Vagina (tissue), 2 donors: ENCODE results near the gene HSPB2. TPM values are rescaled to one million over a fixed set of nuclear protein-coding genes. Genes with fewer than 3 reads are reported as not detected.
A peak's percentile ranks its signal among the peaks of the same experiment; 100 is the strongest.

ENCODE experiments used
- DNase-seq, 2 donors: peaks; one replicate each; pipeline ENCODE4 v3.0.0-alpha.2; 2017; ENCODE audit errors: extremely low spot score in 2 of 2
- H3K27ac ChIP-seq: fragments of 200-600 bp; sonication (generic); one replicate; pipeline ENCODE4 v1.5.1; 2019
- H3K27me3 ChIP-seq: fragments of 200-600 bp; sonication (generic); one replicate; pipeline ENCODE4 v1.5.1; 2019
- H3K36me3 ChIP-seq, 2 donors: fragments of 200-600 bp; sonication (generic); one replicate each; pipeline ENCODE4 v1.5.1; 2017 to 2019
- H3K4me1 ChIP-seq: fragments of 200-600 bp; sonication (generic); one replicate; pipeline ENCODE4 v1.5.1; 2019
- H3K4me3 ChIP-seq, 2 donors: fragments of 200-600 bp; sonication (generic); 1 replicate in 1 of 2; 2 replicates in 1 of 2; pipeline ENCODE4 v1.5.1; 2016 to 2019
- H3K9me3 ChIP-seq: fragments of 200-600 bp; sonication (generic); one replicate; pipeline ENCODE4 v1.5.1; 2019
- CTCF ChIP-seq, 3 experiments: fragments of 450-650 bp in 2 of 3; fragments of 200-600 bp in 1 of 3; sonication (generic) in 1 of 3; IDR thresholded peaks; one replicate each; pipeline ENCODE4 v1.5.1; 2017 to 2019; ENCODE audit warnings: antibody characterized with exemption in 3 of 3, mild to moderate bottlenecking in 2 of 3, moderate library complexity in 2 of 3
- POLR2A ChIP-seq, 2 donors: fragments of 450-650 bp; IDR thresholded peaks; one replicate each; pipeline ENCODE4 v1.6.1; 2017; ENCODE audit warnings: antibody characterized with exemption in 2 of 2, mild to moderate bottlenecking in 2 of 2, moderate library complexity in 2 of 2
- POLR2AphosphoS5 ChIP-seq, 2 donors: sonication (generic); formaldehyde crosslinking; IDR thresholded peaks; one replicate each; pipeline ENCODE4 v1.9.0; 2017; ENCODE audit warnings: antibody characterized with exemption in 2 of 2, mild to moderate bottlenecking in 2 of 2, low read depth in 1 of 2; ENCODE audit not compliant: insufficient read depth in 1 of 2
- intact Hi-C: fragments of 100-400 bp; cut with DNase I; formaldehyde crosslinking; loops from one replicate; pipeline ENCODE4 v1.15.1; 2023
- total RNA-seq: library from RNA; depleted of rRNA; stranded (reverse); fragments of >200 nt; gene quantifications from one replicate; pipeline ENCODE4 v1.2.3, GENCODE V29; 2016

Gene HSPB2
- total RNA-seq, 1 donor from 2014 or later, result not detected

GRCh38 chr11:111871693-111872161 is 40.8 kb upstream of the HSPB2 start:
- Histone ChIP-seq H3K36me3 (peaks cover 0 to 12% of the 10 kb centered on the region in 2 donors), H3K9me3 (no peaks in the 10 kb centered on the region), H3K27me3 (no peaks in the 10 kb centered on the region), H3K4me3 (peak overlapping the region; percentile 62 to 93), H3K27ac (peak overlapping the region; percentile 83), H3K4me1 (peaks cover 16% of the 10 kb centered on the region)
- TF ChIP-seq POLR2A (IDR thresholded peaks at IDR 0.05), result no peak
- no peak for TF ChIP-seq CTCF (IDR thresholded peaks at IDR 0.05)
- no peak for TF ChIP-seq POLR2AphosphoS5 (IDR thresholded peaks at IDR 0.05; ENCODE audit: insufficient read depth in 1 of 2, low read depth in 1 of 2)
- DNase-seq, result no peak
- intact Hi-C loops, result loop anchor here (10.0 kb wide), 2 partner anchors 53 to 103 kb away; no protein-coding TSS in a partner anchor

GRCh38 chr11:111878385-111878848 is 34.1 kb upstream of the HSPB2 start:
- Histone ChIP-seq H3K36me3 (no peaks in the 10 kb centered on the region), H3K4me3 (peak overlapping the region; percentile 59 to 72), H3K27ac (peak overlapping the region; percentile 94), H3K27me3 (no peaks in the 10 kb centered on the region), H3K4me1 (peaks cover 18% of the 10 kb centered on the region), H3K9me3 (no peaks in the 10 kb centered on the region)
- intact Hi-C loops, result loop anchor here (5.0 to 10.0 kb wide), 3 partner anchors 46 to 209 kb away; partner anchors contain the start of genes SDHD and TIMM8B
- no peak for DNase-seq
- no peak for TF ChIP-seq POLR2A (IDR thresholded peaks at IDR 0.05)
- TF ChIP-seq POLR2AphosphoS5 (IDR thresholded peaks at IDR 0.05; ENCODE audit: insufficient read depth in 1 of 2, low read depth in 1 of 2), result no peak
- no peak for TF ChIP-seq CTCF (IDR thresholded peaks at IDR 0.05)

GRCh38 chr11:111878849-111879636 is 33.5 kb upstream of the HSPB2 start, which contains the start of the genes CFAP68 and FDXACB1:
Gene CFAP68 (plus strand): TSS chr11:111879541. CDS start chr11:111879561, 20 bp downstream.
Gene FDXACB1 (minus strand): TSS chr11:111879165. CDS start chr11:111879132, 33 bp downstream.
- H3K9me3 ChIP-seq, result no peaks in the 10 kb centered on the region
- peak; percentile 92 to 98 (median 97) for TF ChIP-seq CTCF (IDR thresholded peaks at IDR 0.05)
- no peak for TF ChIP-seq POLR2A (IDR thresholded peaks at IDR 0.05)
- TF ChIP-seq POLR2AphosphoS5 (IDR thresholded peaks at IDR 0.05; ENCODE audit: insufficient read depth in 1 of 2, low read depth in 1 of 2), result peak; percentile 94 to 96
- peak within 1 kb of the TSS; percentile 94 for H3K27ac ChIP-seq
- intact Hi-C loops, result loop anchor here (5.0 to 10.0 kb wide), 3 partner anchors 46 to 208 kb away; partner anchors contain the start of genes SDHD and TIMM8B
- no peaks in the 10 kb centered on the region for H3K27me3 ChIP-seq
- peak within 1 kb of the TSS; percentile 59 to 72 for H3K4me3 ChIP-seq
- peaks cover 18% of the 10 kb centered on the region for H3K4me1 ChIP-seq
- H3K36me3 ChIP-seq, result no peaks in the 10 kb centered on the region
- DNase-seq, result peak; percentile 99

- Histone ChIP-seq H3K27ac (peak overlapping the region; percentile 94), H3K27me3 (no peaks in the 10 kb centered on the region), H3K4me3 (peak overlapping the region; percentile 59 to 72), H3K36me3 (no peaks in the 10 kb centered on the region), H3K4me1 (peaks cover 18% of the 10 kb centered on the region), H3K9me3 (no peaks in the 10 kb centered on the region)
- no peak for TF ChIP-seq CTCF (IDR thresholded peaks at IDR 0.05)
- intact Hi-C loops, result loop anchor here (5.0 to 10.0 kb wide), 3 partner anchors 45 to 208 kb away; partner anchors contain the start of genes SDHD and TIMM8B
- DNase-seq, result no peak
These were observed 32.9 kb upstream of the HSPB2 start for GRCh38 chr11:111879637-111879960.
